OCI-LY7 (cell line): Measurements from ENCODE around the gene FNDC3B. TPM values are rescaled to one million over a fixed set of nuclear protein-coding genes. Genes with fewer than 3 reads are reported as not detected.

Experiments used
- BruUV-seq: library from RNA; stranded (reverse); fragments of 400-500 nt; replicated peaks from 2 replicates; lab custom pipeline; 2021; lab: Mats Ljungman, UMichigan
- CTCF ChIA-PET: fragments of 300-600 bp; sonication (Branson Sonifier 250); formaldehyde crosslinking; loops from one replicate; lab custom pipeline; 2022; ENCODE audit warnings: antibody characterized with exemption; ENCODE audit not compliant: unreplicated experiment; lab: Charles Lee
- POLR2A ChIA-PET: fragments of 300-600 bp; sonication (Branson Sonifier 250); formaldehyde crosslinking; loops from one replicate; lab custom pipeline; 2022; ENCODE audit warnings: antibody characterized with exemption; lab: Charles Lee
- DNase-seq: peaks from one replicate; pipeline ENCODE4 v3.0.0-alpha.2; 2015; ENCODE audit warnings: low spot score
- H2AFZ ChIP-seq: fragments of 200-600 bp; sonication (generic), shearing (Covaris generic); 2 replicates; pipeline ENCODE4 v1.6.1; 2014; ENCODE audit warnings: mild to moderate bottlenecking, antibody characterized with exemption, low read length, moderate library complexity
- H3K27ac ChIP-seq: fragments of 200-600 bp; sonication (generic); 2 replicates; pipeline ENCODE4 v1.5.1; 2014; ENCODE audit warnings: mixed run types, low read depth, mild to moderate bottlenecking, moderate library complexity, low read length, inconsistent platforms; ENCODE audit not compliant: poor library complexity, severe bottlenecking
- H3K36me3 ChIP-seq: fragments of 200-600 bp; sonication (generic); 2 replicates; pipeline ENCODE4 v1.6.1; 2014; ENCODE audit warnings: mild to moderate bottlenecking, antibody characterized with exemption, low read length, moderate library complexity, mixed read lengths; ENCODE audit not compliant: insufficient read depth
- H3K4me1 ChIP-seq: fragments of 200-600 bp; sonication (generic); 2 replicates; pipeline ENCODE4 v1.5.1; 2014; ENCODE audit warnings: mild to moderate bottlenecking, low read length; ENCODE audit not compliant: insufficient read depth, poor library complexity, severe bottlenecking
- H3K4me2 ChIP-seq: fragments of 200-600 bp; sonication (generic); 2 replicates; pipeline ENCODE4 v1.6.1; 2014; ENCODE audit warnings: mild to moderate bottlenecking, low read length
- H3K4me3 ChIP-seq: fragments of 200-600 bp; sonication (generic); 2 replicates; pipeline ENCODE4 v1.5.1; 2014; ENCODE audit warnings: mild to moderate bottlenecking, low read depth, low read length; ENCODE audit not compliant: poor library complexity, severe bottlenecking
- H3K79me2 ChIP-seq: fragments of 200-600 bp; sonication (generic); 2 replicates; pipeline ENCODE4 v1.6.1; 2016; ENCODE audit warnings: low read depth, mild to moderate bottlenecking, low read length, moderate library complexity, mixed read lengths; ENCODE audit not compliant: insufficient read depth
- H3K9me2 ChIP-seq: fragments of 200-600 bp; sonication (generic); 2 replicates; pipeline ENCODE4 v1.6.1; 2016; ENCODE audit warnings: mild to moderate bottlenecking, low read length, mixed read lengths; ENCODE audit not compliant: insufficient read depth
- H3K9me3 ChIP-seq: fragments of 200-600 bp; sonication (generic); 2 replicates; pipeline ENCODE4 v1.6.1; 2014; ENCODE audit warnings: mild to moderate bottlenecking, mixed run types, low read length, mixed read lengths
- H4K20me1 ChIP-seq: fragments of 200-600 bp; sonication (generic); 2 replicates; pipeline ENCODE4 v1.6.1; 2014; ENCODE audit warnings: mild to moderate bottlenecking, antibody characterized with exemption, low read length, moderate library complexity, mixed read lengths; ENCODE audit not compliant: insufficient read depth
- CTCF ChIP-seq: fragments of 200-600 bp; sonication (generic); conservative IDR thresholded peaks from 2 replicates; pipeline ENCODE4 v1.5.1; 2014; ENCODE audit warnings: mild to moderate bottlenecking, antibody characterized with exemption, low read length, moderate library complexity, mixed read lengths
- EZH2phosphoT487 ChIP-seq: fragments of 200-600 bp; sonication (generic); IDR thresholded peaks from 2 replicates; pipeline ENCODE4 v1.6.1; 2018; ENCODE audit warnings: low read depth, borderline replicate concordance, mild to moderate bottlenecking, mixed run types, antibody characterized with exemption, low read length, moderate library complexity, mixed read lengths
- intact Hi-C: fragments of 100-400 bp; cut with micrococcal nuclease; formaldehyde crosslinking; loops from one replicate; pipeline ENCODE4 v1.10.0; 2022; ENCODE audit not compliant: unreplicated experiment
- total RNA-seq, 2 experiments: library from RNA; depleted of rRNA in 1 of 2; stranded (reverse); fragments of >200 nt in 1 of 2; shearing (Covaris generic) in 1 of 2; gene quantifications; 2 replicates each; pipeline ENCODE4 v1.2.3, GENCODE V29; 2014 to 2022

FNDC3B gene
- total RNA-seq, 2 experiments from 2014 or later: 23.3 to 28.5 TPM

- Histone ChIP-seq H3K79me2 (peaks cover 63% of the 10 kb centered on the region; the same call in 1 of the 2 replicates), H3K27ac (peak overlapping the region; percentile 96), H3K9me2 (no peaks in the 10 kb centered on the region), H3K4me2 (peak overlapping the region; percentile 83), H3K4me1 (peaks cover 99% of the 10 kb centered on the region), H3K36me3 (no peaks in the 10 kb centered on the region), H3K4me3 (peak overlapping the region; percentile 5), H4K20me1 (peaks cover 20% of the 10 kb centered on the region), H2AFZ (no peak overlapping the region), H3K9me3 (no peaks in the 10 kb centered on the region)
- BruUV-seq: no TSS peak
- ChIA-PET POLR2A (interaction anchor here (0.6 to 4.8 kb wide), 13 partner anchors 9 to 180 kb away, joined by 3 to 35 read pairs (median 5); partner anchors contain the start of gene FNDC3B), CTCF (no interaction called here)
- intact Hi-C loops: loop anchor here (5.0 kb wide), 1 partner anchor 126 kb away; no protein-coding TSS in a partner anchor
- TF ChIP-seq CTCF (no peak), EZH2phosphoT487 (no peak)
- DNase-seq: peak; percentile 61
Observed at GRCh38 chr3:172103724-172104123, 64.3 kb downstream of the FNDC3B start.

GRCh38 chr3:172104471-172105072, 65.2 kb downstream of the FNDC3B start:
- ChIA-PET CTCF (no interaction called here), POLR2A (interaction anchor here (0.6 to 4.8 kb wide), 15 partner anchors 9 to 179 kb away, joined by 3 to 35 read pairs (median 4); partner anchors contain the start of gene FNDC3B)
- peak overlapping the region; percentile 83; the same call in 1 of the 2 replicates for H3K4me2 ChIP-seq
- no peaks in the 10 kb centered on the region for H3K9me2 ChIP-seq
- no peaks in the 10 kb centered on the region for H3K9me3 ChIP-seq
- H4K20me1 ChIP-seq: peaks cover 23% of the 10 kb centered on the region
- no peak for TF ChIP-seq CTCF
- no peak for TF ChIP-seq EZH2phosphoT487
- H3K4me1 ChIP-seq: peaks cover 91% of the 10 kb centered on the region
- DNase-seq: no peak
- peaks cover 55% of the 10 kb centered on the region; the same call in 1 of the 2 replicates for H3K79me2 ChIP-seq
- no peak overlapping the region for H2AFZ ChIP-seq
- no peaks in the 10 kb centered on the region for H3K36me3 ChIP-seq
- H3K27ac ChIP-seq: no peak overlapping the region
- intact Hi-C loops: loop anchor here (5.0 kb wide), 3 partner anchors 127 to 228 kb away; no protein-coding TSS in a partner anchor
- BruUV-seq: no TSS peak
- H3K4me3 ChIP-seq: no peak overlapping the region
